Panc1 (cell line): ENCODE results near the gene KCTD15.

Experiments
- CTCF ChIP-seq: fragments of 450-650 bp; IDR thresholded peaks from 2 replicates; pipeline ENCODE4 v1.5.1; 2017; ENCODE audit warnings: mild to moderate bottlenecking
- POLR2AphosphoS5 ChIP-seq: IDR thresholded peaks from 2 replicates; pipeline ENCODE4 v1.6.1; 2012; ENCODE audit warnings: mild to moderate bottlenecking, low read depth, low read length, moderate library complexity
- REST ChIP-seq, 2 experiments: IDR thresholded peaks; 2 replicates each; pipeline ENCODE4 v1.6.1; 2011 to 2012; ENCODE audit warnings: low read depth in 2 of 2, control low read depth in 1 of 2, low read length in 1 of 2, mild to moderate bottlenecking in 1 of 2, moderate library complexity in 1 of 2; ENCODE audit not compliant: insufficient read depth in 1 of 2

- TF ChIP-seq CTCF, result no peak
- TF ChIP-seq POLR2AphosphoS5, result no peak
- TF ChIP-seq REST (IDR thresholded peaks at IDR 0.05; ENCODE audit: insufficient read depth in 1 of 2, low read depth in 2 of 2, low read length in 1 of 2), result no peak
These were observed 10.9 kb upstream of the KCTD15 start for GRCh38 chr19:33785795-33786194.
